ENCODE measurements around the gene USP36. TPM values are rescaled to one million over a fixed set of nuclear protein-coding genes. Genes with fewer than 3 reads are reported as not detected.
A peak's percentile ranks its signal among the peaks of the same experiment; 100 is the strongest.

The USP36 gene
- total RNA-seq, 1 donor from 2014 or later = 71.2 TPM

- no peak for TF ChIP-seq CTCF (IDR thresholded peaks at IDR 0.05)
- no peak for TF ChIP-seq POLR2AphosphoS5 (IDR thresholded peaks at IDR 0.05; ENCODE audit: insufficient read depth in 1 of 2, low read depth in 1 of 2)
- TF ChIP-seq POLR2A (IDR thresholded peaks at IDR 0.05) = no peak
- intact Hi-C loops (cut with DNase I) = no loop called here
Observed at GRCh38 chr17:78800132-78800931, 40.3 kb downstream of the USP36 start.

GRCh38 chr17:78798695-78799559 is 41.7 kb downstream of the USP36 start:
- DNase-seq (ENCODE audit: extremely low spot score in 2 of 2) = no peak
- no peak for TF ChIP-seq POLR2A (IDR thresholded peaks at IDR 0.05)
- TF ChIP-seq CTCF (IDR thresholded peaks at IDR 0.05) = peak in 2 of 3 experiments; percentile 8 to 39
- no peak for TF ChIP-seq POLR2AphosphoS5 (IDR thresholded peaks at IDR 0.05; ENCODE audit: insufficient read depth in 1 of 2, low read depth in 1 of 2)
- Histone ChIP-seq H3K4me3 (no peak overlapping the region), H3K9me3 (no peaks in the 10 kb centered on the region), H3K27ac (no peak overlapping the region), H3K27me3 (no peaks in the 10 kb centered on the region), H3K36me3 (peaks cover 0 to 68% of the 10 kb centered on the region in 2 donors), H3K4me1 (peaks cover 9% of the 10 kb centered on the region)
- intact Hi-C loops (cut with DNase I) = no loop called here

More at GRCh38 chr17:78800132-78800931, 40.3 kb downstream of the USP36 start:
- Histone ChIP-seq H3K4me1 (peaks cover 9% of the 10 kb centered on the region), H3K27me3 (no peaks in the 10 kb centered on the region), H3K36me3 (peaks cover 0 to 67% of the 10 kb centered on the region in 2 donors), H3K9me3 (no peaks in the 10 kb centered on the region), H3K4me3 (no peak overlapping the region), H3K27ac (no peak overlapping the region)
- DNase-seq (ENCODE audit: extremely low spot score in 2 of 2) = no peak

GRCh38 chr17:78797691-78798585 is 42.7 kb downstream of the USP36 start:
- Histone ChIP-seq H3K27me3 (no peaks in the 10 kb centered on the region), H3K27ac (no peak overlapping the region), H3K9me3 (no peaks in the 10 kb centered on the region), H3K4me3 (no peak overlapping the region), H3K36me3 (peaks cover 0 to 64% of the 10 kb centered on the region in 2 donors), H3K4me1 (peaks cover 9% of the 10 kb centered on the region)
- intact Hi-C loops (cut with DNase I) = no loop called here
- DNase-seq (ENCODE audit: extremely low spot score in 2 of 2) = no peak
- no peak for TF ChIP-seq POLR2AphosphoS5 (IDR thresholded peaks at IDR 0.05; ENCODE audit: insufficient read depth in 1 of 2, low read depth in 1 of 2)
- no peak for TF ChIP-seq CTCF (IDR thresholded peaks at IDR 0.05)
- no peak for TF ChIP-seq POLR2A (IDR thresholded peaks at IDR 0.05)

GRCh38 chr17:78797213-78797612 is 43.4 kb downstream of the USP36 start:
- DNase-seq (ENCODE audit: extremely low spot score in 2 of 2) = no peak
- no peak for TF ChIP-seq POLR2AphosphoS5 (IDR thresholded peaks at IDR 0.05; ENCODE audit: insufficient read depth in 1 of 2, low read depth in 1 of 2)
- no peak for TF ChIP-seq CTCF (IDR thresholded peaks at IDR 0.05)
- no peak for TF ChIP-seq POLR2A (IDR thresholded peaks at IDR 0.05)
- no peaks in the 10 kb centered on the region for H3K9me3 ChIP-seq
- H3K36me3 ChIP-seq = peaks cover 0 to 57% of the 10 kb centered on the region in 2 donors
- intact Hi-C loops (cut with DNase I) = no loop called here
- no peak overlapping the region for H3K4me3 ChIP-seq
- H3K4me1 ChIP-seq = peaks cover 11% of the 10 kb centered on the region
- no peaks in the 10 kb centered on the region for H3K27me3 ChIP-seq
- no peak overlapping the region for H3K27ac ChIP-seq

All from vagina (tissue), 2 donors.